Stimulated activated CD8-positive, alpha-beta memory T cell treated with anti-CD3 and anti-CD28 coated beads, Interleukin-12 subunit alpha, Interleukin-12 subunit beta, amount 100 ng/mL, for 24 hours (primary cell): ENCODE results near the gene TBC1D32.
"Not testable (repeated sequence)": the region's sequence is repeated elsewhere in the genome, so short reads cannot be mapped to it uniquely, and the experiment has no call there.

ENCODE experiments used
- DNase-seq: peaks from one replicate; pipeline ENCODE4 v3.0.0-alpha.2; 2020; ENCODE audit errors: extremely low read depth

The TBC1D32 gene

DNA sequence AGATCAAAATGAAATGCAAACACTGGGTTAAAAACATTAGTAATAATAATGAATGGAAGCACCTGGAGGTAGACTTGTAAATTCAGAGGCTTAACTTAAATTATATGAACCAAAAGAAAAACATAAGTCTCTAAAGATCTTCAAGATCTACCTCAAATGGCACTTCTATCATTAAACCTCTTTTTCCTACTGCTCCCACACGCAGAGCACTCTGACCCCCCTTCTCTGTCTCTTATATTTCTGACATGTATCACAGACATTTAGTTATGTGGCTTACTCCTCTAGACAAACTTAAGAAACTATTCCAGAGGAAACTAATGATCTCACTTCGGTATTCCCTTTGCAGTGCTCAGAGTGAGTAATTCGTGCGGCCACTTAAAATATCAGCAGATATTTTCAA, 1.1 kb downstream of the TBC1D32 start:
- DNase-seq, result no peak

DNA sequence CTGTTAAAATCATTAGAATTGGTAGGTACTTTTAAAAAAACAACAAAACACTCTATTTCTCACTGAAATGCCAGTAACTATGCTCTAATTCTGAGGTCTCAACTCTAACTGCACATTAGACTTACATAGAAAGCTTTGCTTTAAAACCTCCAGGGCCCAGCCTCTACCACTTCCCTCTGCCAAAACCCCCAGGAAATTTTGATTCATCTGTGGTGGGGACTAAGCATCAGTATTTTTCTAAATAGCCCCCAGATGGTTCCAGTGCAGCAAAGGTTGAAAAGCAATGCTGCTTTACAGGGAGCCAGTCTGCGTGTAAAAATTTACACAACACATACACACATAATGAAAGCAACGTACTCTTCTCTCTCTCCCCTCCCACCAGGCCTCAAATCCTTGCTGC, 3.8 kb downstream of the TBC1D32 start:
- no peak for DNase-seq

DNA sequence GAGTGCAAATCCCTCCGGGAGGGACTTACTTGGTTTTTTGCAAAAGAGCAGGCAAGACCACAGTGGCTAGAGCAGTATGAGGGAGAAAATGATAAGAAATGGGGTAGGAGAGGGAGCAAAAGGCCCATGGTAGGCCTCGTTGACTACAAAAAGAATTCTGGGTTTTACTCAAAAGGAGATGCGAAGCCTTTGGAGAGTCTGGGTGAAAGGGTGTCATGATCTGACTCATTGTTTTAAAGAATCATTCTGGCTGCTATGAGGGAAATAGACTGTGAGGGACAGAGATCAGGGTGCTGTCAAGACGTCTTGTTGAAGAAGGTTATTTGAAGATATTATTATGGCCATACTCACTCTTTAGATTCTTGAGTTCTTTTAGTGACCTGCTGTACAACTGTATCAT, 13.0 kb downstream of the TBC1D32 start:
- DNase-seq, result no peak

DNA sequence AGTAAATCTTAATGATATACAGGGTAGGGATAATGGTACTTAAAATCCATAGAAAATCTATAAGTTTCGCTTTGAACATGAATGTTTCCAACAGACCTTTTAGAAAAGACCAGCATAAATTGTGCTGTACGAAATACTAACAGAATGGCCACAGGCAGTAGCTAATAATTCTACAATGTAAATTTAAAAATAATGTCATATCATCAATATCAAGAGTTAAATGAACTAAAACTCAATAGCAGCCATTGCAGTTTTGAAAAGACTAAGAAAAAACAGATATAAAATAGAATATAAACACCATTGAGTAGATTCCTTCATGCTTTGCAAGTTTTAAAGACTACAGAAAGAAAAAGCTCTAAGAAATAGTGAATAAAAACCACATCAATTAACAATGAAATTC, 14.7 kb downstream of the TBC1D32 start:
- no peak for DNase-seq

DNA sequence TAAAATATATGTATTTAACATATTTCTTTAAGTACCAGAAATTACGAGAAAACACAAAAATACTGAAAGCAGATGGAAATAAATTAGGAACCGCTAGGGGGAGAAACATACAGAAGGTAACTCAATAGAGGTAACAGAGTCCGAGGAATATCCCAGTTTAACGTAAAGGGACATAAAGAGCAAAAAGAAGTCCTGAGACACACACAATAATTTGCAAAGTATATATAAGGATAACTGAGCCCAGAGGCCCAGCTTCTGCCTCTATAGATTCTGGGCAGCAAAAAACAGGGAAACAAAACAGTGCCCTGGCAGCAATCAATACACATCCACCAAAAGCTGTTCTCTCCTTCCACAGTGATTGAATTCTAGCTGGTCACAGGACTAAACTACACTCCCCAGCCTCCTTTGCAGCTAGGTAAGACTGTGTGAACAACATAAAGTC, 15.1 kb downstream of the TBC1D32 start:
- no peak for DNase-seq

DNA sequence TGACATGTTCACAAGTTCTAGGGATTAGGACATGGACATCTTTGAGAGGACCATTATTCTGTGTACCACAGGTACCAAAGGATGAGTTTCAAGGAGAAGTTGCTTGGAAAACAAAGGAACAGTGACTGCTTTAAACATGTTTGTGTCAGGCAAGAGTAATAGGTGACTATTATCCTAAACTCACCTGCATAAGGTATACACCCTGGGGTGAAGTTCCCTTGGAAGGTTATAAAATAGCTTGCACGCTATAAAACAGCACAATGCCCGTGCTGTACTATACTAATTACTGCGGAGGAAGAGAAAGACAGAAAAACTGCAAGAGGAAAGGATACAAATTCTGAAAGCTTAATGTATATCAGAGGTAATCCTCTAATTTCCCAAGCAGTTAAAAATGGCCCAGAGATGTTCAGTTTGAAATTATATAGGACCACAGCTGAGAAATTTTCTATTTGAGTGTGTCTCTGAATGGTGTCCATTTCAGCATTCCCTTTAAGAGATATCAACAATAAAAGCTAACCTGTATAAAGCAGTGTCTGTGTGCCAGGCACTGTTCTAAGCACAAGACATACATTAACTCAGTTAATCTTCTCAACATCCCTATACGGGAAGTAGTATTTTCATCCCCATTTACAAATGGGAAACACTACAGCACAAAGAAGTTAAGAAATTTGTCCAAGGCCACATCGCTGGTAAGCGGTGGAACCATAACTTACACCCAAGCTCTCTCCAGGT, 19.7 kb downstream of the TBC1D32 start:
- no peak for DNase-seq

DNA sequence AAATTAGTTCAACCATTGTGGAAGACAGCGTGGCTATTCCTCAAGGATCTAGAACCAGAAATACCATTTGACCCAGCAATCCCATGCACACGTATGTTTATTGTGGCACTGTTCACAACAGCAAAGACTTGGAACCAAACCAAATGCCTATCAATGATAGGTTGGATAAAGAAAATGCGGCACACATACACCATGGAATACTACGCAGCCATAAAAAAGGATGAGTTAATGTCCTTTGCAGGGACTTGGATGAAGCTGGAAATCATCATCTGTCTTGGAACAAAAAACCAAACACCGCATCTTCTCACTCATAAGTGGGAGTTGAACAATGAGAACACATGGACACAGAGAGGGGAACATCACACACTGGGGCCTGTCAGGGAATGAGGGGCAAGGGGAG, 22.5 kb downstream of the TBC1D32 start:
- not testable (repeated sequence) for DNase-seq

DNA sequence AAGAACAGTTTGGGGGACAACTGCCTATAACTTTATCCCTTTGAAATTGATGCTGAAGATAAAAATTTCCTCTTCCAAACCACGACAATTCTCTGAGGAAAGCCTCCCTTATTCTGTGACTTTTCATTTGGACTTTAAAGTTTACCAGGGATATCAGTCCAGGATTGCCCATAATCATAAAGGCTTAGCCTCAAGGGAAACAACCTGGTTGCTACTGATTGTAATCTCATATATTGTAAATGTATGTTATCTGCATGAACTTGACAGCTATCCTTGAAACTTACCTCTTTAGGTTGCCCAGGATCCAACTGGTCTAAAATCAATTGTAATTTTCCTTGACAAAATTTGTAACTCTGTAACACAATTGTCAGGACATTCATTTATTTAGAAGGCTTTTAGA, 23.8 kb downstream of the TBC1D32 start:
- DNase-seq, result no peak

DNA sequence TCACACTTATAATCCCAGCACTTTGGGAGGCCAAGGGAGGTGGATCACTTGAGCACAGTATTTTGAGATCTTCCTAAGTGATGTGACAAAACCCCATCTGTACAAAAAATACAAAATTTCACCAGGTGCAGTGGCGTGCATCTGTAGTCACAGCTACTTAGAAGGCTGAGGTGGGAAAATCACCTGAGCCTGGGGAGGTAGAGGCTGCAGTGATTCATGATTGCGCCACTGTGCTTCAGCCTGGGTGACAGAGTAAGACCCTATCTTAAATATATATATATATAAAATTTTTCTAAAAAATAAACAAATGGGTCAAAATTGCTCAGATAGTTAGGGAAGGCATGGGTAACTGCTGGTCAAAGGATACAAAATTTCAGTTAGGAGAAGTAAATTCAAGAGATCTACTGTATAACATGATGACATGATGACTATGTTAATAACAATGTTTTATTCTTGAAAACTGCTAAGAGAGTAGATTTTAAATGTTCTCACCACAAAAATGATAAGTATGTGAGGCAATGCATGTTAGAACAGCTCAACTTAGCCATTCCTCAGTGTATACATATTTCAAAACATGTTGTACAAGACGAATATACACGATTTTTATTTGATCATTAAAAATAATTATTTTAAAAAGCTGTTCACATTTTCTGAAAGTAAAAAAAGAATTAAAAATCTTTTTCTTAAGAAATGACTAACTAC, 24.4 kb downstream of the TBC1D32 start:
- DNase-seq, result no peak

DNA sequence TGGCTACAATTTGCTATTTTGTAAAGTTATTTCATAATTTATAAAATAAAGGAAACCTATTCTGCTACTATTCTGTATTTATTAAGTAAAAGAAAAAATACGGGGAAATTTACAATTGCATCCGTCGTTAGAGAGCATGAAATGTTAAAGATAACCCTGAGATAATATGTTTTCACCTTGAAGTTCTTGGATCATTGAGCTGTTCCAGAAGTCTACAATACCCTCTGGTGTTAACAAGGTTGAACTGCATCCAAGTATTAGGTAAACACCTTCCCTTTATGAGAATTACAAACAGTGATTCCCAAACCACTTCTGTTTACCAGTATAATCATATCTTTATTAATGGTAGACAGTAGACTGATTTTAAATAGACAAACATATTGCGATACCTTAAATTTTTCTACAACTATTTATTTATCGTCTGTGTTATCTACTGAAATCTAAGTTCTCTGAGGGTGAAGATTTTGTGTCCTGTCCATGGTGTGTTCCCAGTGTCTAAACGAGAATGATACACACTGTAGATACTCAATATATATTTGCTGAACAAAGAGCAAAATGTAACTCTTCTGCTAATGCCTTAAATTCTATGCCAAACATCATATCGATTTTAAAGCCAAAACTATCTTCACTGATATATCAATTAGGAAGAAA, 28.2 kb downstream of the TBC1D32 start:
- DNase-seq, result no peak

DNA sequence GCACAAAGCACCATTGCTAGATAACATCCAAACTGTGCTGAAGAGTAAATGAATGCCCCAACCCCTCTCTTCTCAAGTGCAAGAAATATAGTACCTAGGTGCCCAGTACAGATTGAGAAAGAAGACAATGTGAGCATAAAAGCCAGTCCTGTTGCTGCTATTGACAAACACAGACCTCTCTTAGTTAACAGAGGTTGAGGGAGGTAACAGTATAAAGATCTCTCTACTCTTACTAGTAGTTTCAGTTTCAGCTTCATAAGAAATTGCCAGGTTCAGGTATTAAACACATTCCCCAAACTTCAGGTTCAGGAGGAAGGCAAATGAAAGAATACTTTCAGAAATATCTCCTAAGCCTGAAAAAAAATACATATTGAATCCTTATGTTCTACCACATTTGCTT, 31.4 kb downstream of the TBC1D32 start:
- no peak for DNase-seq

DNA sequence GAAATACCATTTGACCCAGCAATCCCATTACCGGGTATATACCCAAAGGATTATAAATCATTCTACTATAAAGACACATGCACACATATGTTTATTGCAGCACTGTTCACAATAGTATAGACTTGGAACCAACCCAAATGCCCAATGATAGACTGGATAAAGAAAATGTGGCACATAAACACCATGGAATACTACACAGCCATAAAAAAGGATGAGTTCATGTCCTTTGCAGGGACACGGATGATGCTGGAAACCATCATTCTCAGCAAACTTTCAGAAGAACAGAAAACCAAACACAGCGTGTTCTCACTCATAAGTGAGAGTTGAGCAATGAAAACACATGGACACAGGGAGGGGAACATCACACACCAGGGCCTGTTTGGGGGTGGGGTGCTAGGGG, 33.1 kb downstream of the TBC1D32 start:
- DNase-seq, result not testable (repeated sequence)

DNA sequence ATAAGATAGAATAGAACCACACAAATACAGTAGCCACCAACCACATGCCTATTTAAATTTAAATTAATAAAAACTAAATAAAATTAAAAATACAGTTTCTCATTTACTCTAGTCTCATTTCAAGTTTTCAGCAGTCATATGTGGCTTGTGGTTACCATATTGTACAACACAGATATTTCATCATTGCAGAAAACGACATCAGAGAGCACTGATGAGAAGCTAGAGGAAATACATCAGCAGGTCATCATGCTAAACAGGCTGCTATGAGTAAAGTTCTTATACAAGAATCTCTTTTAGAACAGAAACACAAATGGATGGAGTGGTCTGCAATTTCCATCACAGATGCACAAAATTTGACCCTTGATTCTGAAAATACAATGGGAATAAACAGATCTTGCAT, 36.6 kb downstream of the TBC1D32 start:
- no peak for DNase-seq

DNA sequence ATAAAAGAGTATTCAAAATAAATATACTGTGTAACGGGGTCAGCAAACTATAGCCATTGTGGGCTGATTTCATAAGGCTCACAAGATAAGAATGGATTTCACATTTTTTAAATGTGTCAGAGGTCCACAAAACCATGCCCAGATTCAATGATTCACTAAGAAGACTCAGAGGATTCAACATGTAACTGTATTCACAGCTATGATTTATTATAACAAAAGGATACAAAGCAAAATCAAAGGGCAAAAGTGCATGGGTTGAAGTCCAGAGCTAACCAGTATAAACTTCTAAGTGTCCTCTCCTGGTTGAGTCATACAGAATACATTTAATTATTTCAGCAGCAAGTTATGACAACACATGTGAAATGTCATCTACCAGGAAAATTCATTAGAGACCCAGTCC, 49.2 kb downstream of the TBC1D32 start:
- no peak for DNase-seq

DNA sequence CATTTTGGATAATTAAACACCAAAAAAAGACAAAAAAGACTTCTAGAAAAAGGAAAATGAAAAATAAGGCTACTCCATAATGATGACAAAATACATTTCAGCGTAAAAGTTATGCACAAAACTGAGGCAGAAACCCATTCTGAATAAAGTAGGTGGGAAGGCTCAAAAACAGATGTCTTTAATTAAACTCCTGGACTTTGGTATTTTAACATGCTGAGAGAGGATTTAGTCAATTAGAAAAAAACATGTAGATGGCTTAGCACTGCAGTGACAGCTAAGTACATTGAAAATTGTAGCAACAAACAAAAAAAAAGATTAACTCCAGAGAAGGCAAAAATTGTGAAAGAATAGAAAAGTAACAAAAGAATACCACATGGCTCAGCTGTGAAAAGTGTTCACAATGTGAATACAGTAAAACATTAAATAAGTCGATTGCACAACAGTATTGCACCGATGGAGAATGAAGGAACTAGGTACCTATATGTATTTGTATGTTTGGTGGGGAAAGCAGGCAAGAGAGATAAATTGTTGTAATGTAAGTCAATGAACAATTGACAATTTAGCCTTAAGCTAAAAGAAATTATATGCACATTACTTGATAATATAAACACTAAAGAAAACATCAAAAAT, 59.5 kb downstream of the TBC1D32 start:
- DNase-seq, result no peak

DNA sequence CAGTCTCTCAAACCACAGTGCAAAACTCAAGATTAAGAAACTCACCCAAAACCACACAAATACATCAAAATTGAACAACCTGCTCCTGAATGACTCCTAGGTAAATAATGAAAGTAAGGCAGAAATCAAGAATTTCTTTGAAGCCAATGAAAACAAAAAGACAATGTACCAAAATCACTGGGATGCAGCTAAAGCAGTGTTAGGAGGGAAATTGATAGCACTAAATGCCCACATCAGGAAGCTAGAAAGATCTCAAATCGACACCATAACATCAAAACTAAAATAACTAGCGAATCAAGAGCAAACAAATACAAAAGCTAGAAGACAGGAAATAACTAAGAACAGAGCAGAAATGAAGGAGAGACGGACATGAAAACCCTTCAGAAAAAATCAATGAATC, 70.5 kb downstream of the TBC1D32 start:
- no peak for DNase-seq

DNA sequence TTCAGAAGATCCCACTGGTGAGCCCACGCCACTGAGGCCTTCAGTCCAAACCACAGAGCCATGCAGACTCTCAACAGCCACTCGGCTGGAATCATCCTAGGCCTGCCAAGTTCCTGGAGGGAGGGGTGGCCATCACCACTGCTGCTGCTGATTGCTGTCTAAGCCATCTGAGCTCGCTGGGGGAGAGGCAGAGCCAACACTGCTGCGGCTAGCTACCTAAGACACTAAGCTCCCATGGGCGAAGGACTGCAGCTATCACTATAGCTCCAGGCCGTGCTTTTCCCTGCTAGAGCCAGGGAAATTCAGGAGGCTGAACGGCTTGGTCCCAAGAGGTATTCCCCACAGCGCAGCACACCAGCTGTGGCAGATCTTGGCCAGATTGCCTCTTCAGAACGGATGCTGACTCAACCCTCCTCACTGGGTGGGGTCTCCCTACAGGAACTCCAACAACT, 73.6 kb downstream of the TBC1D32 start:
- no peak for DNase-seq

DNA sequence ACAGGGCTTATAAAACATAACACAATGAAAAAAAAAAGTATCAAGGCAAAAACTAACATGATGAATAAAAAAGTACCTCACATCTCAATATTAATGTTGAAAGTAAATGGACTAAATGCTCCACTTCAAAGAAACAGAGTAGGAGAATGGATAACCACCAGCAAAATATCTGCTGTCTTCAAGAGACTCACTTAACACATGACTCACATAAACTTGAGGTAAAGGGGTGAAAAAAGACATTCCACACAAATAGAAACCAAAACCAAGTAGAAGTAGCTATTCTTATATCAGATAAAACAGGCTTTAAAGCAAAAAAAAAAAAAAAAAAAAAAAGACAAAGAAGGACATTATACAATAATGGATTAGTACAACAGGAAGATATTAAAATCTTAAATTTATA, 86.9 kb downstream of the TBC1D32 start:
- DNase-seq, result no peak

DNA sequence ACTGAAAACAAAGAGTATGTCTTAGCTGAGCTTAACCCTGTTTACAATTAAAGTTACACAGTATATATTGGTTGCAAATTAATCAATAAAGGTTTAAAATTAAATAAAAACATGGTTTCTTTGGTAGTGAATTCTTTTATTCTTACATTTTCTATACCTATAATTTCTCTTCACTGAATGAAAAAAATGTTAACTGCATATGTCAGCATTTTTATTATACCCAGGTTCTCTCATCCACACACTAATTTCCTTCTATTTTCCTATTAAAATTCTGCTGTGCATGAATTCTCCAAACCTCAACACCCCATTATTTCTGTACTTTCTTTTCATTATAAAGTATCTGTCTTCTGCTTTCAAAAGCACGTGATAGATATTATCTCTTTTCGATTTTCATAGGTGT, 91.9 kb downstream of the TBC1D32 start:
- DNase-seq, result no peak

DNA sequence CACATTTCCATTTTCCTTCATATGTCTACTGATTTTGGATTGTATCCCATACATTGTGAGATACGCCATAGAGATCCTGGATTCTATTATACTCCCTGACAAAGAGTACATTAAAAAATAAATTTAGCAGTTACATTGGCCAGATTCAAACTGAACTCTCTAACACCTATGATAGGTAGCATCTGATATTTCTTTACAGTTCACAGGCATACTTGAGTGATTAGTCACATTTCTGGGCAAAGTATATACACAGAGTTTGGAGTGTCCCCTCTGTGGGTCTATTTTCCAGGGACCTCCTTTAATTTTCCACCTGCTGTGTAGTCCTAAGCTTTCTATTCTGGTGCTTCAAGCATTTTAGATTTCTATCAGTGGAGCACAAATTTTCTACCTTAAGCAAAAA, 96.4 kb downstream of the TBC1D32 start:
- no peak for DNase-seq

DNA sequence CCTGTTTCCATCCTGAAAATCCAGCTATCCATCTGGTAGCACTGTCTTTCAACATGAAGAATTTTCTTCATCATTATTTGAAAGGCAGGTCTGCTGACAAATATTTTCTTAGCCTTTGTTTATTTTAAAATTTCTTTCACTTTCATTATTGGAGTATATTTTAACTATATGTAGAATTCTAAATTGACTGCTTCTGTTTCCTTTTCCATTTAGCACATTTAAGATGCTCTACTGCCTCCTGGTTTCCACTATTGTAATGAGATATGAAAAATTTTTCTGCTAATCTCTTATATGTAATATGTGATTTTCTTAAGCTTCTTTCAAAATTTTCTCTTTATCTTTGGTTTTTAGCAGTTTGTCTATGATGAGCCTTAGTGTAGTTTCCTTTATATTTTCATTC, 97.3 kb downstream of the TBC1D32 start:
- no peak for DNase-seq

DNA sequence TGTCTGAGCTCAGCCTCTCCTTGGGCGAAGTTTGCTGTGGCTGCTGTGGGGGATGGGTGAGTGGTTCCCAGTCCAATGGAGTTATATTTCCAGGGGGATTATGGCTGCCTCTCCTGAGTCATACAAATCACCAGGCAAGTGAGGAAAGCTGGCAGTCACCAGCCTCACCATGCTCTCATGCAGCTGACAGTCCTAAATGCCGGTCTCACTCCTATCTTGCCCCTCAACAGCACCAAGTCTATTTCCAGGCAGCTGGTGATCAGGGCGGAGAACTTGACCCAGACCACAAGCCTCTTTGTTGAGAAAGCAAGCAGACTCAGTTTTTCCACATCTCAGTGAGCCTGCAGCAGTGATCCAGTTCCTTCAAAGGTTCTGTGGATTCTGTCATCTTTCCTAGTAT, 98.9 kb downstream of the TBC1D32 start:
- no peak for DNase-seq

DNA sequence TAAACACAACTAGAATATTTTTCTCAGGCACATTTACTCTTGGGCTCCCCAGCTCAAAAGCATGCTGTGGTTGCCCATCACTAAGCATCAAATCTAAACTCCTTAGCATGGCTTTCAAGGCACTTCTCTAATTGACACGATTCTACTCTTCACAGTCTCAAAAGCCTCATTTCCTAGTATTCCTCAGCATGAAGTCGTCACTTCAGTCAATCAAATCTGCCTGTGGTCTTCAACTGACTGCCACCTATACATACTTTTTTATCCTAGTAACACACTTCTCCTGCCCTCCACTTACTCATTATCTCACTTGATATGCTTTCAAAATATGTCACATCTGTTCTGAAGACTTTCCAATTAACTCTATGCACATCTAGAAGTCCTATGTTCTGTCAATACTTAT, 110.3 kb downstream of the TBC1D32 start:
- no peak for DNase-seq
